PC-3 (cell line): Measurements from ENCODE around the gene PXK. TPM values are rescaled to one million over a fixed set of nuclear protein-coding genes. Genes with fewer than 3 reads are reported as not detected.

Experiments used
- ATAC-seq: fragments of 200-7000 bp; cut with Tn5 transposase; 2 replicates; pipeline ENCODE4 v1.9.1; 2020; ENCODE audit warnings: mild to moderate bottlenecking, moderate library complexity
- BruUV-seq: library from RNA; stranded (reverse); fragments of 400-500 nt; replicated peaks from 2 replicates; lab custom pipeline; 2021; lab: Mats Ljungman, UMichigan
- CTCF ChIA-PET: fragments of 300-600 bp; sonication (Branson Sonifier 250); formaldehyde crosslinking; loops from one replicate; lab custom pipeline; 2022; ENCODE audit warnings: antibody characterized with exemption; lab: Charles Lee
- POLR2A ChIA-PET: fragments of 300-600 bp; sonication (Branson Sonifier 250); formaldehyde crosslinking; loops from one replicate; lab custom pipeline; 2022; ENCODE audit warnings: antibody characterized with exemption; ENCODE audit not compliant: unreplicated experiment; lab: Charles Lee
- DNase-seq: peaks from one replicate; pipeline ENCODE4 v3.0.0-alpha.2; 2015
- H2AFZ ChIP-seq: fragments of 300-600 bp; sonication (generic); 2 replicates; pipeline ENCODE4 v1.6.0; 2016; ENCODE audit warnings: antibody characterized with exemption, low read length
- H3F3A ChIP-seq: fragments of 300-600 bp; sonication (generic); one replicate; pipeline ENCODE4 v1.6.0; 2017; ENCODE audit warnings: antibody characterized with exemption, low read length, control low read depth, mild to moderate bottlenecking; ENCODE audit not compliant: unreplicated experiment
- H3K27ac ChIP-seq: fragments of 300-600 bp; sonication (generic); 2 replicates; pipeline ENCODE4 v1.5.1; 2016; ENCODE audit warnings: mild to moderate bottlenecking, low read length
- H3K27me3 ChIP-seq: fragments of 300-600 bp; sonication (generic); 2 replicates; pipeline ENCODE4 v1.6.1; 2016; ENCODE audit warnings: low read length, mixed read lengths
- H3K36me3 ChIP-seq: fragments of 300-600 bp; sonication (generic); 2 replicates; pipeline ENCODE4 v1.6.1; 2016; ENCODE audit warnings: low read depth, mixed run types, low read length, mixed read lengths
- H3K4me1 ChIP-seq: fragments of 300-600 bp; sonication (generic); 2 replicates; pipeline ENCODE4 v1.5.1; 2016; ENCODE audit warnings: low read length; ENCODE audit not compliant: insufficient read depth
- H3K4me2 ChIP-seq: fragments of 300-600 bp; sonication (generic); 2 replicates; pipeline ENCODE4 v1.6.0; 2016; ENCODE audit warnings: low read length
- H3K4me3 ChIP-seq: fragments of 300-600 bp; sonication (generic); 2 replicates; pipeline ENCODE4 v1.5.1; 2016; ENCODE audit warnings: mild to moderate bottlenecking, low read length, mixed read lengths
- H3K79me2 ChIP-seq: fragments of 300-600 bp; sonication (generic); 2 replicates; pipeline ENCODE4 v1.6.1; 2017; ENCODE audit warnings: low read length, mixed read lengths
- H3K9ac ChIP-seq: fragments of 300-600 bp; sonication (generic); 2 replicates; pipeline ENCODE4 v1.6.0; 2016; ENCODE audit warnings: mild to moderate bottlenecking, low read length
- H3K9me2 ChIP-seq: fragments of 300-600 bp; sonication (generic); replicated peaks from 2 replicates; pipeline ENCODE4 v1.6.1; 2016; ENCODE audit warnings: mixed run types, low read length, mixed read lengths
- H3K9me3 ChIP-seq: fragments of 300-600 bp; sonication (generic); 2 replicates; pipeline ENCODE4 v1.6.1; 2016; ENCODE audit warnings: low read length, mixed read lengths
- H4K20me1 ChIP-seq: fragments of 300-600 bp; sonication (generic); 2 replicates; pipeline ENCODE4 v1.6.1; 2016; ENCODE audit warnings: low read length, mixed read lengths
- EZH2 ChIP-seq: fragments of 300-600 bp; sonication (generic); IDR thresholded peaks from one replicate; pipeline ENCODE4 v1.6.1; 2017; ENCODE audit warnings: antibody characterized with exemption, mild to moderate bottlenecking, low read length; ENCODE audit not compliant: unreplicated experiment
- EZH2phosphoT487 ChIP-seq: fragments of 300-600 bp; sonication (generic); IDR thresholded peaks from 2 replicates; pipeline ENCODE4 v1.6.1; 2018; ENCODE audit warnings: mild to moderate bottlenecking, antibody characterized with exemption, low read length, borderline replicate concordance
- intact Hi-C: fragments of 100-400 bp; cut with micrococcal nuclease; formaldehyde crosslinking; loops from 2 replicates; pipeline ENCODE4 v1.9.0; 2023
- total RNA-seq: library from RNA; depleted of rRNA; stranded (reverse); fragments of >200 nt; gene quantifications from 2 replicates; pipeline ENCODE4 v1.2.3, GENCODE V29; 2014
- TF ChIP-seq, protein P1 (sequence below): fragments of 300-600 bp; sonication (generic); conservative IDR thresholded peaks from 2 replicates; pipeline ENCODE4 v1.5.1; 2017; ENCODE audit warnings: antibody characterized with exemption, low read depth, mild to moderate bottlenecking, low read length

Gene PXK
- total RNA-seq, 1 experiment from 2014 or later = 14.5 TPM

DNA sequence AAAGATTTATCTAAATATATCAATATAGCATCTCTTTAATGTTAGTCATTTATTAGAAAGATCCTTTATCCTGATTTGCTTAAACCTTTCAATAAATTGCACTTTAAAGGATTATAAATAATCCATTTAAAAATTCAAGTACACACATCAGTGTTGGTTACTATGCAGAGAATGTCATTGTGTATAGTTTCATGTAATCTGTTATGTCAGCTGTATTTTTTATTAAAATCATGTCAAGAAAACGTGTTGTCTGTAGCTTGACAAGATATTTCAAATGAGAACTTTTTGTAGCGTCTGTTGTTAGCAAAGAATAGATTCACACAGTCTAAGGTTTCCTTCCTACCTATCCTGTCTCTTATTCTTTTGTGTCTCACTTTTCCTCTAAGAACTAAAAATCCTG is 93.1 kb downstream of the PXK start:
- H3K79me2 ChIP-seq = no peaks in the 10 kb centered on the region
- H3K4me3 ChIP-seq = no peak overlapping the region
- ChIA-PET POLR2A (interaction anchor here (0.7 kb wide), 1 partner anchor 9 kb away, joined by 4 read pairs; no protein-coding TSS in a partner anchor), CTCF (no interaction called here)
- no peaks in the 10 kb centered on the region for H3K9me3 ChIP-seq
- TF ChIP-seq EZH2phosphoT487 (no peak), EZH2 (no peak)
- TF ChIP-seq, protein P1, sequence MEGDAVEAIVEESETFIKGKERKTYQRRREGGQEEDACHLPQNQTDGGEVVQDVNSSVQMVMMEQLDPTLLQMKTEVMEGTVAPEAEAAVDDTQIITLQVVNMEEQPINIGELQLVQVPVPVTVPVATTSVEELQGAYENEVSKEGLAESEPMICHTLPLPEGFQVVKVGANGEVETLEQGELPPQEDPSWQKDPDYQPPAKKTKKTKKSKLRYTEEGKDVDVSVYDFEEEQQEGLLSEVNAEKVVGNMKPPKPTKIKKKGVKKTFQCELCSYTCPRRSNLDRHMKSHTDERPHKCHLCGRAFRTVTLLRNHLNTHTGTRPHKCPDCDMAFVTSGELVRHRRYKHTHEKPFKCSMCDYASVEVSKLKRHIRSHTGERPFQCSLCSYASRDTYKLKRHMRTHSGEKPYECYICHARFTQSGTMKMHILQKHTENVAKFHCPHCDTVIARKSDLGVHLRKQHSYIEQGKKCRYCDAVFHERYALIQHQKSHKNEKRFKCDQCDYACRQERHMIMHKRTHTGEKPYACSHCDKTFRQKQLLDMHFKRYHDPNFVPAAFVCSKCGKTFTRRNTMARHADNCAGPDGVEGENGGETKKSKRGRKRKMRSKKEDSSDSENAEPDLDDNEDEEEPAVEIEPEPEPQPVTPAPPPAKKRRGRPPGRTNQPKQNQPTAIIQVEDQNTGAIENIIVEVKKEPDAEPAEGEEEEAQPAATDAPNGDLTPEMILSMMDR = no peak
- no peak overlapping the region for H3K4me2 ChIP-seq
- no peak overlapping the region for H3K27ac ChIP-seq
- no peak overlapping the region for H2AFZ ChIP-seq
- H3K4me1 ChIP-seq = peaks cover 3% of the 10 kb centered on the region
- H3K36me3 ChIP-seq = peaks cover 47% of the 10 kb centered on the region
- BruUV-seq = no TSS peak
- intact Hi-C loops = no loop called here
- no peak for DNase-seq
- H3K9ac ChIP-seq = no peak overlapping the region
- no peaks in the 10 kb centered on the region for H4K20me1 ChIP-seq
- ATAC-seq = no peak
- H3K27me3 ChIP-seq = no peaks in the 10 kb centered on the region
- no peaks in the 10 kb centered on the region for H3F3A ChIP-seq
- H3K9me2 ChIP-seq = no peaks in the 10 kb centered on the region

DNA sequence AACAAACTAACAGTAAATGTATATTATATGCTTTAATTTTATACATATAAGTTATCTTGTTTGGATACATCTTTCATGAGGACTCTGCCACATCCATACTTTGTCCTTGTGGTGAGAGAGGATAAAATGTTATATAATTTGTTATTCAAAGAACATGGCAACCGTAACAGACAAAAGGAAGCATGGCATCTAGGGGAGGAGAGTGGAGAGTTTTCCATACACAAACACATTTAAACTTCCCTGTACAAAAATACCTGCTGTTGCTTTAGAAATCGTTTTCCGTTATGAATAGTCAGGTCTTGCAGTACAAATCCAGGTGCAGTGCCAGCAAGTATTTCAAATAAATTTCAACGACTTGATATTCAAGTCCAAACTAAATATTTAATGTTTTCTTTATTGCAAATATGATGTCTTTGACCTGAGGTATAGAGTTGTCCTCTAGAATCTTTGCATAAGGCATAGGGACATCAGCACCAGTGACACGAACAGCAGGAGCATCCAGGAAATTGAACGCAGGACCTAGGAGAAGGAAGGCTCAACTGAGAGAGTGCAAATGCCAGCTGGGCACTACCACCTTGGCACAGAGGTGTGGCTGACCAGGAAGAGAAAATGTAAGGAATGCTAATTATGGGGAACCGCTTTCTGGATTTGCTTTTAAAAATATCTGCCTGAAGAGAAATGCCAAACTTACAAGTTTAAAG is 95.1 kb downstream of the PXK start:
- peaks cover 60% of the 10 kb centered on the region for H3K36me3 ChIP-seq
- DNase-seq = no peak
- H4K20me1 ChIP-seq = no peaks in the 10 kb centered on the region; the same call in 1 of the 2 replicates
- BruUV-seq = no TSS peak
- no peak overlapping the region for H2AFZ ChIP-seq
- TF ChIP-seq, protein P1 = no peak
- TF ChIP-seq EZH2phosphoT487 = no peak
- TF ChIP-seq EZH2 = no peak
- H3K79me2 ChIP-seq = peaks cover 18% of the 10 kb centered on the region
- POLR2A ChIA-PET = no interaction called here
- intact Hi-C loops = no loop called here
- H3K9me2 ChIP-seq = no peaks in the 10 kb centered on the region
- ATAC-seq = no peak
- no peaks in the 10 kb centered on the region for H3K9me3 ChIP-seq
- H3K4me1 ChIP-seq = peaks cover 9% of the 10 kb centered on the region
- no peak overlapping the region for H3K4me2 ChIP-seq
- H3K9ac ChIP-seq = no peak overlapping the region
- CTCF ChIA-PET = no interaction called here
- H3K4me3 ChIP-seq = no peak overlapping the region
- H3F3A ChIP-seq = no peaks in the 10 kb centered on the region
- no peak overlapping the region for H3K27ac ChIP-seq
- no peaks in the 10 kb centered on the region for H3K27me3 ChIP-seq

DNA sequence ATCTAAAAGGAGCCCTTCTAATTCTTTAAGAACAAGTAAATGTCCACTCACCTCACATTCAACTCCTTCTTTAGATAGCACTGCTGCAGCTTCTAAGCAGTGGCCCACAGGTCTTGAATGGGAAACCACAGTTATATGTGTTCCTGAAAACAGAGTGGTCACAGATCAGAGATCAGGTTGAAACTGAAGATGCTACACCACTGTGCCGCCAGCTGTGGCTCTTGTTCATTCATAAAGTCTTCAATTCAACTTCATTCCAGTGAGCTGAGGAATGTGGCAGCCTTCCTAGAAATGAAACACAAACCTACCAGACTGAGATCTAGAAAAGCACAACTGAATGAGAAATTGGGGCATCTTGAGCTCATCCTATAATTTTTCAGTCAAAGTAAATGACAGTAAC is 97.0 kb downstream of the PXK start:
- no peak for TF ChIP-seq EZH2
- TF ChIP-seq, protein P1 = no peak
- no peak for TF ChIP-seq EZH2phosphoT487
- Histone ChIP-seq H3K4me2 (no peak overlapping the region), H3K9me2 (no peaks in the 10 kb centered on the region), H3K36me3 (peaks cover 50% of the 10 kb centered on the region), H3K79me2 (peaks cover 25% of the 10 kb centered on the region), H3K27me3 (no peaks in the 10 kb centered on the region), H2AFZ (no peak overlapping the region), H3K27ac (no peak overlapping the region), H3K9ac (no peak overlapping the region), H3K4me3 (no peak overlapping the region), H3K4me1 (peaks cover 14% of the 10 kb centered on the region), H4K20me1 (no peaks in the 10 kb centered on the region; the same call in 1 of the 2 replicates), H3K9me3 (no peaks in the 10 kb centered on the region), H3F3A (no peaks in the 10 kb centered on the region)
- ATAC-seq (no peak), DNase-seq (no peak)
- CTCF ChIA-PET = no interaction called here
- POLR2A ChIA-PET = no interaction called here
- BruUV-seq = no TSS peak
- intact Hi-C loops = no loop called here
